Transverse colon (tissue), 4 donors: ENCODE data around the gene RBM27.

ENCODE experiments used
- EP300 ChIP-seq: sonication (generic); formaldehyde crosslinking; IDR thresholded peaks from one replicate; pipeline ENCODE4 v1.6.1; 2017; ENCODE audit warnings: antibody characterized with exemption, low read depth
- POLR2A ChIP-seq: fragments of 450-650 bp; IDR thresholded peaks from one replicate; pipeline ENCODE4 v1.6.1; 2016; ENCODE audit warnings: antibody characterized with exemption, mild to moderate bottlenecking, moderate library complexity
- POLR2AphosphoS5 ChIP-seq, 3 donors: sonication (generic); formaldehyde crosslinking; IDR thresholded peaks; one replicate each; pipeline ENCODE4 v1.6.1; 2016; ENCODE audit warnings: antibody characterized with exemption in 3 of 3
- TF ChIP-seq, protein P1 (sequence below), 5 experiments: fragments of 200-600 bp in 3 of 5; fragments of 450-650 bp in 2 of 5; sonication (generic) in 3 of 5; IDR thresholded peaks; 1 replicate in 2 of 5; 2 replicates in 3 of 5; pipeline ENCODE4 v1.5.1; 2016 to 2017; ENCODE audit warnings: antibody characterized with exemption in 5 of 5, inconsistent platforms in 3 of 5, mild to moderate bottlenecking in 2 of 5, moderate library complexity in 1 of 5

DNA sequence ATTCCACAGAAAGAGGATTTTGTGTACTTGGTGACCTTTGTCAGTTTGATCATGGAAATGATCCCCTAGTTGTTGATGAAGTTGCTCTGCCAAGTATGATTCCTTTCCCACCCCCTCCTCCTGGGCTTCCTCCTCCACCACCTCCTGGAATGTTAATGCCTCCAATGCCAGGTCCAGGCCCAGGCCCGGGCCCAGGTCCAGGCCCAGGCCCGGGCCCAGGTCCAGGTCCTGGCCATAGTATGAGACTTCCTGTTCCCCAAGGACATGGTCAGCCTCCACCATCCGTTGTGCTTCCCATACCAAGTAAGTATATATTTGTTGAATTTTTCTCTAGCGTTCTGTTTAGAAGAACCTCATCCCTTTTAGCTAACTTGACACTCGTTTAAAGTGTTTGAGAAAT lies 30.0 kb downstream of the RBM27 start:
- TF ChIP-seq, protein P1, sequence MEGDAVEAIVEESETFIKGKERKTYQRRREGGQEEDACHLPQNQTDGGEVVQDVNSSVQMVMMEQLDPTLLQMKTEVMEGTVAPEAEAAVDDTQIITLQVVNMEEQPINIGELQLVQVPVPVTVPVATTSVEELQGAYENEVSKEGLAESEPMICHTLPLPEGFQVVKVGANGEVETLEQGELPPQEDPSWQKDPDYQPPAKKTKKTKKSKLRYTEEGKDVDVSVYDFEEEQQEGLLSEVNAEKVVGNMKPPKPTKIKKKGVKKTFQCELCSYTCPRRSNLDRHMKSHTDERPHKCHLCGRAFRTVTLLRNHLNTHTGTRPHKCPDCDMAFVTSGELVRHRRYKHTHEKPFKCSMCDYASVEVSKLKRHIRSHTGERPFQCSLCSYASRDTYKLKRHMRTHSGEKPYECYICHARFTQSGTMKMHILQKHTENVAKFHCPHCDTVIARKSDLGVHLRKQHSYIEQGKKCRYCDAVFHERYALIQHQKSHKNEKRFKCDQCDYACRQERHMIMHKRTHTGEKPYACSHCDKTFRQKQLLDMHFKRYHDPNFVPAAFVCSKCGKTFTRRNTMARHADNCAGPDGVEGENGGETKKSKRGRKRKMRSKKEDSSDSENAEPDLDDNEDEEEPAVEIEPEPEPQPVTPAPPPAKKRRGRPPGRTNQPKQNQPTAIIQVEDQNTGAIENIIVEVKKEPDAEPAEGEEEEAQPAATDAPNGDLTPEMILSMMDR (IDR thresholded peaks at IDR 0.05), result no peak
- TF ChIP-seq POLR2AphosphoS5 (IDR thresholded peaks at IDR 0.05), result no peak
- TF ChIP-seq POLR2A, result no peak
- no peak for TF ChIP-seq EP300
